Stimulated activated CD4-positive, alpha-beta T cell treated with anti-CD3 and anti-CD28 coated beads, Interleukin-12 subunit alpha, Interleukin-12 subunit beta, amount 100 ng/mL, for 4 hours (primary cell): ENCODE results near the gene FBXO2.

Source experiments
- DNase-seq: peaks from one replicate; pipeline ENCODE4 v3.0.0-alpha.2; 2020

The FBXO2 gene

DNA sequence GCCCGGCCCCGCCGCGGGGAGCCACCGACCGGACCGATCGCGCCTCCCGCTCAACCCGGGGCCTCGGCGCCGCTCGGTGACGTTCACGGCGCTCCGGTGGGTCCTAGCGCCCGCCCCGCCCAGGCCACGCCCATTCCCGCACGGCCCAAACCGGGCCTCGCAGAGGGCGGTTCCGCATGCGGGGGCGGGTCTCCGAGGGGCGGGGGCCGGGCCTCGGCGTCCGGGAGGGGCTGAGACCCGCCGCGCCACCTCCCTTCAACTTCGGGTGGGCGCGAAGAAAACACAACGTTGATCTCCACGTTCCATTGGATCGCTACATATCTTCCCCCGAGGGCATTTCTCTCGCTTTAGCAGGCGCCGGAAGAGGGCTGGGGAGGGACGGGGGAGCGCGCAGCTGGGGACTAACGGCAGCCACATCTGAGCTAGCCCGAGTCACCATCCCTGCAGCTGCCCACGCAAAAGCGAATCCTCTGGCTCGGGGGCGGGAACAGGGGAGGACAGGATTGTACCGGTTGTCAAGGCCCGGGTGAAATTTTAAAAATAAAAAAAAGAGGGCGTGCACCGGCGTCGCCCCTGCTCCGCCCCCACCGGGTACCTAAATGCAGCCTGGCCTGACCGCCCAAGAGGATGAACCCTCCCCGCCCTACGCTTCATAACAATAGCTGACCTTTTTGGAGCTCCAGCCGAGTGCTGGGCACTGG, 27.0 kb upstream of the FBXO2 start, which contains the start of gene MAD2L2:
Gene MAD2L2 (minus strand): TSS at position 78 of the 701 bp plus-strand sequence. CDS start 547 bp downstream, outside the sequence.
- peak; percentile 93 for DNase-seq

DNA sequence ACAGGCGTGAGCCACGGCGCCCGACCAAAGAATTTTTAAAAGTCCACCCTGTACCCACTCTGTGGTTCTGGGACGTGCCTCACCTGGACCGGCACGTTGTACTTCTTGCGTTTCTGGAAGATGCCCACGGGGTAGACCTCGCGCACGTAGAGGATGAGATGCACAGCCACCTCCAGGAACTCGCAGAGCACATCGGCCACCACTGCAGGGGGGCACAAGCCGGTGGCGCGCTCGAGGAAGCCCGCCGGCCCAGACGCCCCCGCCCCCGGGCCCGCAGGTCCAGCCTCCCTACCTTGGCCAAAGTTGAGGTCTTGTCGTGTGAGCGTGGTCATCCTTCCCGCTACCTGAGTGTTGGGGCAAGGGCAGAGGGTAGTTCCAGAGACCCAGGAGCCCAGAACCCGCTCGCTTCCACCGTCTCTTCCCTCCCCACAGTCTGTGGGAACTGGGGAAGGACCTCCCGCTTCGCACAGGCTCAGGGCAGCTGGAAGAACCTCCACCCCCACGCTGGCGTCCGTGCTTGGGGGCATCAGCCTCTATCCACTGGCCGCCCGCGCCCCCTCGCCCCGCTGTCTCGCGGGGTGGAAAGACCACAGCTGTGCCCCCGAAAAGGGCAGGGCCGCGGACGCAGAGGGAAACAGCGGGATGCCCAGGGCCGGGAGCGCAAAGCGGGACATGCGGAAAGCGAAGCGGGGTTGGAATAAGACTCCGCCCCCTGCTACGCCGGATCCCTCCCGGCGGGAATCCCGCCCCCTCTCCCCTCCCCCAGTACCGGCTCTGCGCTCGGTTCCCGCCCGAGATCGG, 26.2 kb upstream of the FBXO2 start:
- no peak for DNase-seq

GRCh38 chr1:11678442-11678841, 24.2 kb upstream of the FBXO2 start:
- DNase-seq = no peak

DNA sequence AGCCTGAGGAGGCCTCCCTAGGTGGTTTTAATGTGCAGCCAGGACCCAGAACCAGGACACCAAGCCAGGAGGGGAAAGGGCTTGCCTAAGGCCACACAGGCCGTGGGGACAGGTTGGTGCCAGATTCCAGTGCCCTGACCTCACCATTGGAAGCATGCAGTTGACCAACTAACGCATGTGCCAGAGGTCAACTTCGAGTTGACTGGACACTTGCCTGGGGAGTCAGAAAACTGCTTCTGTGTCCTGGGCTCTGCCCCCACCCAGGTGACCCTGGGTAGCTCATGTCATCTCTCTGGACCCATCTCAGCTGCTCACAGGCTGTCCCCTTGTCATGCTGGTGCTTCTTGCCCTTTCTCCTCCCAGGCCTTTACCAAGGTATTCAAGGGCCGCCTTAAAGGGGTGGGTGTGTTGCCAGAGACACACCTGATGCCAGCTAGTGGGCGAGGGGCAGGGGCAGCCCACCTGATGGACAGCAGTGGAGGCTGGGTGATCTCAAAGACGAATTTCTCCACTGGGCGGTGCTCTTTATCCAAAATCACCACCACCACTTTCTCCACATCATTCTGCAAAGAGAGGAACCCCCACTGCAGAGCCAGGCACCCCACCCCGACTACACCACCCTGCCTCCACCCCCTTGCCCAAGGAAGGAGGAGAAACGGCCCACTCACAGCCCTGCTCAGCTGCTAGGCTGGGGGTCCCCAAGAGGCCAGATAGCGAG, 22.3 kb upstream of the FBXO2 start:
- no peak for DNase-seq

DNA sequence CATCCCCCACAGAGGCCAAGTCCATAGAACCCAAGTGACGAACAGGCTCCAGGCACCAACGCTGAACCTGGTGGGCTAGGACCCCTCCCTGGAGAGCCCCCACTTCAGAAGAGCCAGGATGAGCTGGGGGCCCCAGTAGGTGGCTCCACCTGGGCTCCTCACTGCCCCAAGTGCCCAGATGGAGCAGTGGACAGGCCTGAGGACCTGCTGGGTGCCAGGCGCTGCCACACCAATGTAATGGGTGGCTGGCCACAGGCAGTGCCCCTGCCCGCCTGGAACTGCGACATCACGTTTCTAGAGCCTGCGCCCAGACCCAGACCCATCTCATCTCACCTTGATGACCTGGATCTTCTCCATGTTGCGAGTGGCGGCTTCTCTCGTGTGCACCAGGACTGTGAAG, 21.1 kb upstream of the FBXO2 start:
- DNase-seq = no peak

- no peak for DNase-seq
These were observed 20.3 kb upstream of the FBXO2 start for GRCh38 chr1:11674488-11674887.

- DNase-seq = no peak
These were observed 19.0 kb upstream of the FBXO2 start for GRCh38 chr1:11673089-11673769.

GRCh38 chr1:11671544-11672286, 17.5 kb upstream of the FBXO2 start:
- DNase-seq = no peak

GRCh38 chr1:11671205-11671543, 16.9 kb upstream of the FBXO2 start:
- DNase-seq = no peak

DNA sequence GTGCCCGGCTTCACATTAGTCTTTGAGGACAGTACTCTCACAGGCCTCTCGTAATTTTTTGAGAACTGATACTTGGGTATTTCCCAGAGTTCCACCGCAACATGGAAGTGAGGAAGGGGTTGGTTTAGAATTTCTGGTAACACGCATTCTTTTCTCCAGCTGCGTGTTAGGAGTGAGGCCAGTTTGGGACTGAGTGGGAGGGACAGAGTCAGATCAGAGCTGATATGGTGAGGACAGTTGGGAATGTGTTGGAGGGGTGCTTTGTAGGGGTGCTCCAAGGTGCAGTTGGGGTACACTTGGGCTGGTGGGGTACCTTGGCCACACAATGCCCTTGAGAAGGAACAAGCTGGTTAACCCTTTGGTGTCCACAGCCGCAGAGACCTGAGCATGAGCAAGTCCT, 16.5 kb upstream of the FBXO2 start:
- DNase-seq = no peak

GRCh38 chr1:11668516-11668915, 14.3 kb upstream of the FBXO2 start:
- DNase-seq = no peak

- DNase-seq = peak; percentile 57
These were observed 10.3 kb upstream of the FBXO2 start for GRCh38 chr1:11664336-11665065.

- DNase-seq = no peak
These were observed 6.9 kb upstream of the FBXO2 start for GRCh38 chr1:11661103-11661502.

- no peak for DNase-seq
These were observed 5.5 kb upstream of the FBXO2 start for GRCh38 chr1:11659748-11660147.

GRCh38 chr1:11658542-11658941, 4.3 kb upstream of the FBXO2 start:
- DNase-seq = no peak

DNA sequence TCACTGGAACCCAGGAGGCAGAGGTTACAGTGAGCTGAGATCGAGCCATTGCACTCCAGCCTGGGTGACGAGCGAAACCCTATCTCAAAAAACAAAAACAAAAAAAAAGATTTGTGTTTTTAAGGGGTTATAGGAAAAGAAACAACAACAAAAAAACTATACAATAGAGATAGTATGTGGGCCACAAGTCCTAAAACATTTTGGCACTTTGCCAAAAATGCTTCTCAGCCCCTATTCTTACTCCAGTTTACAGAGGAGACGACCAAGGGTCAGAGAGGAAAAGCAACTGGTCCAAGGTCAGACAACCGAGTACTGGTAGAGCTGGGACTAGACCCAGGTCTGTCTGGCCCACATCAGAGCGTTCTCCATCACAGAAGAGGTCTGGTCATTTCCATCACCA, 3.4 kb upstream of the FBXO2 start:
- no peak for DNase-seq

- DNase-seq = no peak
These were observed 945 bp upstream of the FBXO2 start for GRCh38 chr1:11654939-11655808.

DNA sequence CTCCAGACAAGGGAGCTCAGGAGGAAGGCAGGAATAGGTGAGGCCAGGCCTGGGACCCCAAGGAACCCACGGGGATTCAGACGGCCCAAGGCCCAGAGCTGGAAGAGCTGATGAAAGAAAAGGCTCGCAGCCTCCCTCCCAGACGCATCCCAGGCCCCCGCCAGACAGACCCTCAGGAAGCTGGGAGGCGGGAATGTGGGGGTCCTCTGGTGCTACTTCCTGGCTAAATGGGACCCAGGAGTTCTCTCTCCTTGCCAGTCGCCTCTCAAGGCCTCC, 430 bp downstream of the FBXO2 start:
- no peak for DNase-seq

GRCh38 chr1:11653101-11653860, 948 bp downstream of the FBXO2 start:
- no peak for DNase-seq

DNA sequence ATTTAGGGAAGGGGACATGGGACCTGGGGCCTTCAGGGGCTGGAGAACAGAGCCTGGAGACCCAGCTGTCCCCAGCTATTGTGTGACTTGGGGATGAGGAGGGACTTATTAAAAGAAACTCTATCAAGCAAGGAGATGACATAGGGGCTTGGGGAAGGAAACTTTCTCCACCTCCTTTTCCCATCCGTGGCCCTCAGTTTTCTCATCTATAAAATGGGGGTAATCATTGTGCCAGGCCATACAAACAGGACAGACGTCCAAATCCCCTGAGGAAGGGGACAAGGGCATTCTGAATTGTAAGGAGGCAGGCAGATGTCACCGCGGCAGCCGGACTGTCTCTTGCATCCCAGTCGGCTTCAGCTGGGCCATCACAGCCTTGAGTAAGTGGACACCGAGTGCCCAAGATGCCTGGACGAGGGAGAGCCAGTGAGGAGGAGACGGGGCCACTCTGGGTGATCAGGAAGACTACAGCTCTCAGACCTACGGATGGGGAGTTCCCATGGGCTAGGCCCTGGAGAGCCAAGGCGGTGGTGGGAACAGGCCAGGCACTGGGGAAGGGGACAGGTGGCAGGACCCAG, 1.9 kb downstream of the FBXO2 start:
- no peak for DNase-seq
